GM18502 (cell line): ENCODE data around the gene CCDC78.

Experiments
- ATAC-seq: cut with Tn5 transposase; IDR thresholded peaks from one replicate; pipeline ENCODE4 v1.9.1; 2021; ENCODE audit warnings: mild to moderate bottlenecking; ENCODE audit not compliant: unreplicated experiment, poor library complexity

The CCDC78 gene

DNA sequence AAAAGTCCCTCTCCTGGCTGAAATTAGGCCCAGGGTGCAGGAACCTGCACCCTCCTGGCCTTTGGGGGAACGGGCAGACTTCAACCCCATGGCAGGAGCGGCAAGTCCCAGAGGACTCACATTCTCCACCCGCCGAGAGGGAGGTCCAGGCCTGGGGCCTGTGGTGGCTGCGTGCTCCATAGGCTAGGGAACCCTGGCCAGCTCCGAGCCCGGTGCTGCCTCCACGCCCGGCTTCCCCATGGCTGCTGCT lies 130 bp downstream of the CCDC78 start:
- no peak for ATAC-seq

DNA sequence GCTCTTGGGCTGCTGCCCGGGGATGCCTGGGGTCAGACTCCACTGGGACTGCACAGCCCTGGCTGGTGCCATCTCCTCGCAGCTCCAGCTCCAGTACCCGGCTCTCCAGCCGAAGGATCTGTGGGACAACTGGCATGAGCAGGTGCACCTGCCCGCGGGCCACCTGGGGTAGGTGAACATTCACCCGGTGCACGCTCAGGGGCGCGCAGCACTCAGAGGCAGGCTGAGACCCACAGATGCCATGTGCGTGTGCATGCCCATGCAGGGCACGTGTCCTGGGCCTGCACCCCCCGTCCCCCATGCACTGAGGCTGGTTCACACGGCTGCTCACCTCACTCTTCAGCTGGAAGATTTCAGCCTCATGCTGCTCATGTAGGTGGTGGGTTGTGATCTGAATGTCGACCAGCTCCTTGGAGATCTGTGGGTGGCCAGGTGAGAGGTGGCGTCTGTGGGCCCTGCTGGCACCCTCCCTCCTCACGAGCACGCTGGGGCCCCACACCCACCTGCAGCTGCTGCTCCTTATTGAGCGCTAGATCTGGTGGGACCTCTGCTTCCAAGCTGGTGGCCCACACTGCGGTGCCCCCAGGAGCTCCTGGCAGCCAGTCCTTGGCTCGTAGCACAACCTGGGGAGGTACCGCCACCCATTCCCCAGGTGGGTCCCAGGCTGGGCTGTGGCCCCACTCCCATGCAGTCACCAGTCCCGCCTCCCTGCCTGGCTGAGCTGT lies 618 bp downstream of the CCDC78 start:
- ATAC-seq: no peak

DNA sequence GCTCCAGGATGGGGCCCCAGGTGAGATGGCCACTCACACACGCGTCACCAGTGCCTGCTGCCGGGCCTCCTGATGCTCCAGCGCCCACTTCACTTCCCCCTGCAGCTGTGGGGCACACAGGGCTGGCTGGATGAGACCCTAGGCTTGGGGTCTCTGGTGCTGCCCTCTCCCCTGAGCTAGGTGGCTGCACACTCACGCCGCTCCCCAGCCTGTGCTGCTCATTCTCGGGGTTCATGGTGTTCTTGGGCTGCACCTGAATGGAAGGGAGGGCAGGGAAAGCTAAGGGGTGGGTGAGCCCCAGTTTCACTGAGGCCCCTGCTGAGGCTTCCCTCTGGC lies 1.2 kb downstream of the CCDC78 start:
- no peak for ATAC-seq

DNA sequence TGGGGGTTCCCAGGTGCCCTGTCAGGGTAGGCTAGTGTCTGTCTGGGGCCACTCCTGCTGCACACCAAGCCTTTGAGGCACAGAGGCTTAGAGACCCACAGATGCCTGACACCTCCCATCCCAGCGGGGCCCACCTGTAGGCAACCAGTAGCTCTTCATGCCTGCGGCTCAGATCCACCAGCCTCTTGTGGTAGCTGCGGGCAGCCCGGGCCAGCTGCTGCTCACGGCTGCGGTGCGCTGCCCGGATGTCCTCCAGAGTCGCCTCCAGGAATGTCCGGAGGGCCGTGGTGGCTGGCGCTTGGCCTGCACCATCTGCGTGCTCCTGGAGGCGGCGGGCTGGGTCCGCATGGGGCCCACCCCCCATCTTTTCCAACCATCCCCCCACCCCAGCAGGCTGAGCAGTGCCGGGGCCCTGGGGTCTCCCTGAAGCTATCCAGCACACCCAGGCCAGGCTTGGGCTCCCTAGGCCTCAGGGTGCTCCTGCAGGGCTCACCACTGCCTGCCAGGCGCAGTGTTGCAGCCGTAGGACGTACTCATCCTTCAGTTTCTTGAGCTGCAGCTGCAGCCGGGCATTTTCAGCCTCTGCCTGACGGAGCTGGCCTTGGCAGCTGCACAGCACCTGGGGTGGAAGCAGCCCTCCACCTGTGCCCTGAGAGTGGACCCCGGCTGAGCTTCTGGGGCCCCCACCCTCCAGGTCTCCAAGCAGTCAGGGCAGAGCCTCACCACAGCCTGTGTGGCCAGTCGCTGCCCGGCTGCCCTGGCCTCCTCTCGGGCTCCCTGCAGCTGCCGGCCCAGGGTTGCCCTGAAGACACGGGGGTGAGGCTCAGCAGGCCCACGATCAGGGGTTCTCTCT lies 1.8 kb downstream of the CCDC78 start:
- no peak for ATAC-seq

DNA sequence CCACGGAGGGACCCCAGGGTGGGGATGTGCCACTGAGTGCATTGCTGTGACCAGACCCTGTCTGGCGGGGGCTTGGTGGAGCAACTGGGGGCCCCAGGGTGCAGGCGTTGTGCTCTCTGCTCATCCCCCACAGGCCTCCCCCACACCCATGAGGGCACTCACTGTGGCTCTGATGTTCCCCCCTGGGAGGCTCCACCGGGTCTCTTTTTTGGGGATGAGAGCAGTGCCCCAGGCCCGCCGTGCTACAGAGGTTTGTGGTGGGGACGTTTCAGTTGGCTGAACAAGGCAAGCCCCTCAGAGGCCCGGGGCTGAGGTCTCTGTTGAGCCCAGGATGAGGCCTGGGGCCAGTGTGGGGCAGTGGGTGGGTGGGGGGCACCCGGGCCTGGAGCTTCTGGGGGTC lies 2.5 kb downstream of the CCDC78 start:
- no peak for ATAC-seq

DNA sequence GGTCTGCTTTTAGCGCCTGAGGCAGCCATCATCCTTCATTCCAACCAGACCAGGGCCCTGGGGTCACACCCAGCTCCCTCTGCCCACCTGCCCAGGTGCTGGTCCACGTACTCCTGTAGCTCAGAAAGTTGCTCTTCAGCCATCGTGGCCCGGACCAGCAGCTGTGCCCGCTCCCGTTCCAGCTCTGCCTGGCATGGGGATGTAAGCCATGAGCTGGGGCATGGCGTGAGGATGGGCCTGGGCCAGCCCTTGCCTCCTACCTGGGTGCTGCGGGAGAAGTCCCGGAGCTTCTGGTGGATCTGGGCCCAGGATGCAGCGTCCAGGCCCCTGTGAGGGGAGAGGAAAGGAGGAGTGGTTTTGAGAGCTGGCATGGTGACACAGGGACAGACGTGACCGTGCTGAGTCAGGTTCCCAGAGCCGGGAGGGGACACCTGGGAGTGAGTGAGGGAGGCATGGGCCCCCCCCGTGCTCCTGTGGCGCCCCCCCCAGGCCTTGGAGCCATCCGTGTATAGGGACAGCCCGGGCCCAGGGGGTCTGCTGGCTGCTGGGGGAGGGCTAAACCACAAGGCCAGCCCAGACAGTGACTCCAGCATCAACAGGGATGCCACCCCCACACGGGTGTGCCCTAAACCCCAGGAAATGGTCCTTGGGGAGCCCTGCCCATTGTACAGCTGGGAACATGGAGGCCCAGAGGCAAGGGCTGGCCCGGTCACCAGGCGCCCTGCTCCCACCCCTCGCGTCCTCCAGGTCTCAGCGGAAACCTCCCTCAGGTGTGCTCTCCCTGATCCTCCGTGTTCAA lies 3.2 kb downstream of the CCDC78 start:
- no peak for ATAC-seq

DNA sequence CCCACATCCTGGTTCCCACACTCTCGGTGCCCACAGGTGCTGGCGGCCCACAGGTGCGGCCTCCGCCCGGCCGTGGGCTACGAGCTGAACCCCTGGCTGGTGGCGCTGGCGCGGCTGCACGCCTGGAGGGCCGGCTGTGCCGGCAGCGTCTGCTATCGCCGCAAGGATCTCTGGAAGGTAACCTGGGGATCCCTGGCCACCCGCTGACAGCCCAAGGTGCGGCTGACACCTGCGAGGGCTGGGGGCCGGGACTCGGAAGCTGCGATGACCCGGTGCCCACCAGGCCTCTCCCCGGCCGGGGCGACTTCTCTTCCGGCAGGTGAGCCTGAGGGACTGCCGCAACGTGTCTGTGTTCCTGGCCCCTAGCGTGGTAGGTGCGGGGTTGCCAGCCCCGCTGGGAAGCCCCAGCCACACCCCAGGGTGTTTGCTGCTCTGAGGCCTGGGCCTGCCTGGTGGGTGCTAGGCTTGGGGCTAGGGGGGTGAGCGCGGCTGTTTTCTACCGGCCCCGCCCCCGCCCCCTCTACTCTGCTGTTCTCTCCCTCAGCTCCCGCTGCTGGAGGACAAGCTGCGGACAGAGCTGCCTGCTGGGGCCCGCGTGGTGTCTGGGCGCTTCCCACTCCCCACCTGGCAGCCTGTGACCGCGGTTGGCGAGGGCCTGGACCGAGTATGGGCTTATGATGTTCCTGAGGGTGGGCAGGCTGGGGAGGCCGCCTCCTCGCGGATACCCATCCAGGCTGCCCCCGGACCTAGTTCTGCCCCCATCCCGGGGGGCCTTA lies 4.3 kb downstream of the CCDC78 start:
- no peak for ATAC-seq

DNA sequence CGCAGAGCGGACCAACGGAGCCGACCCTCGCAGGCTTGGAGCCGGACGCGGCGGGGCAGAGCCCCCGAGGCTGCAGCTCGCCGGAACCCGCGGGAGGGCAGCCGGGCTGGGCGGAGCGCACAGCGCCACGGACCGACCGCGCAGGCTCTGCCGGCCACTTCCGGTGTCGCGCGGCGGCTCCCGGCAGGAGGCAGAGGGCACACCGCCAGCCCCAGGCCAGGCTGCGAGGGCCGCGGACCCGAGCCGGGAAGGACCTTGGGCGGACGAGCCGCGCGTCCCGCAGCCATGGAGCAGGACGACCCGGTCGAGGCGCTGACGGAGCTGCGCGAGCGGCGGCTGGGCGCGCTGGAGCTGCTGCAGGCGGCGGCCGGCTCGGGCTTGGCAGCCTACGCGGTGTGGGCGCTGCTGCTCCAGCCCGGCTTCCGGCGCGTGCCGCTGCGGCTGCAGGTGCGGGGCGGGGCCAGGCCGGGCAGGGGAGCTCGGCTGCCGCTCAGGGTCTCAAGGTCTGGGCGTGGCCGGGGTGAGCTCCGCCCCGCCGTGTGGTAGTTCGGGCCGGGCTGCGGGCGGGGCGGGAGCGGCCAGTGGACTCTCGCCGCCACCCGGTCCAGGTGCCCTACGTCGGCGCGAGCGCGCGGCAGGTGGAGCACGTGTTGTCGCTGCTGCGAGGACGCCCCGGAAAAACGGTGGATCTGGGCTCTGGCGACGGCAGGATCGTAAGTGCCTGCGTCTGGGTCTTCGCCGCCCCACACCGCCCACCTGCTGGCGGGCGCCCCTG lies 5.1 kb downstream of the CCDC78 start, which contains the start of gene ANTKMT:
ANTKMT (plus strand) TSS at position 157 of the 775 bp plus-strand sequence; CDS start at position 286, 129 bp downstream.
- peak; percentile 63 for ATAC-seq

DNA sequence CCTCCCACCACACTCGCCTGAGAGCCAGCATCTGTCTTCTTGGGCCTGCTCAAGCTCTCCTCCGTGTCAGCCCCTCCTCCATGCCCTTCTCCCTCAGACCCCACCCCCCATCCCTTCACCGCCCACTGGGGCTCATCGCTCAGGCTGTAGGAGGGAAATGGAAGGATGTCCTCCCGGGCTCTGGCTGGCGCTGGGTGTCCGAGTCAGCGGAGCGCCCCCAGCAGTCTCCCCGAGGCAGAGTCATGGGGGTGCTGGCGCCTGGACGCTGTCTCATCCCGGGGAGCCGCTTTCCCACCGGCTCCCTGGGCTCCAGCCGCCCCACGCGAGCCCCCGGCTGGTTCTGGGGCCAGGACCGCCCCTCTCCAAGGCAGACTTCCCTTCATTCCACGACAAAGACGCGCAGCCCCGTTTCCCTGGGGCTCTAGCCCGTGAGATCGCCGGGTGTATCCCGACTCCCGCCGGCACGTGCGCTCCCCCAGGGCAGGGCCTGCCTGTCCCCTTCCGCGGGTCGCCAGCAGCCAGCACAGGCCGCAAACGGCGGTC lies 5.7 kb downstream of the CCDC78 start:
- peak; percentile 22 for ATAC-seq

DNA sequence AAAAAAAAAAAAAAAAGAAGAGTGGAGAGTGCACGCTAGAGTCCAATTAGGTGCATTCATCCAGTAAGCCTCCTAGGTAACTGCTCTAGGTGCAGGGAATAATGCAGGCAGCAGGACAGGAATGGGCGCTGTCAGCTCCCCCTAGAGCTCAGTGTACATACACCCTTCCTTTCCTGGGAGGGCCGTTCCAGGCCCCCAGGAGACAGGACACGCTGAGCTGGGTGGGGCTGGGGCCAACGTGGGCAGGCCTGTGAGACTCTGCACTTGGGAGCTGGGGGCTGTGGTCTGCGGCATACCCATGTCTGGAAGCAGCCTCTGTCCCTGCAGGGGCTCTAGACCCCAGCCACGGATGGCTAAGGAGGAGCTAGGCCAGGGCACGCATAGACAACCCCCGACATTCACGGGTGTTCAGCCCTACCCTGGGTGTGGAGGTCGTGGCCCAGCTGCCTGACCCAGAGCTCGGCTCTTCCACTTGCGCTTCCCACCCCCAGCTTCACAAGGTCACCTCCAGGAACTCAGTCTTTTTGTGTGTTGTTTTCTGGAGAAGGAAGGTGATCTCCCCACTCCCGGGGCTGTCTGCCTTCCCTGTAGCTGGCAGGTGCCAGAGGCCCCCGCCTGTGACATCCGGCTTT lies 6.3 kb downstream of the CCDC78 start:
- ATAC-seq: no peak

DNA sequence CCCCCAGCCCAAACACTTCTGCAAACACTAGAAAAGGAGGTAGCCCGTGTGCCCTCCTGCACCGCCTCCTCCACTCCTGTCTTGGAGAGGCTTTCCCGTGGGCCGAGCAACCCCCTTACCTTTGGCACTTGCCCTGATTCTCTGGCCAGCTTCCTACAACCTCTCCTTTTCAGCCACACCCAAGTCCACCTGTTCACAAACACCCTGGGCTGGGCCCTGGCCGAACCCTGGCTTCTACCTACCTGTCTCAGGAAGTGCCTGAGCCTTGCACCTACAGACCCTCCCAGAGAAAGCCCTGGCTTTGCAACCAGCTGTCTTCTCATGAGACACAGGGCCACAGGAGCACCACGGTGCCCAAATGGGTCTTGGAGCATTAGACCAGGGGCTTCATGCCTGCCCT lies 7.3 kb downstream of the CCDC78 start:
- ATAC-seq: no peak

DNA sequence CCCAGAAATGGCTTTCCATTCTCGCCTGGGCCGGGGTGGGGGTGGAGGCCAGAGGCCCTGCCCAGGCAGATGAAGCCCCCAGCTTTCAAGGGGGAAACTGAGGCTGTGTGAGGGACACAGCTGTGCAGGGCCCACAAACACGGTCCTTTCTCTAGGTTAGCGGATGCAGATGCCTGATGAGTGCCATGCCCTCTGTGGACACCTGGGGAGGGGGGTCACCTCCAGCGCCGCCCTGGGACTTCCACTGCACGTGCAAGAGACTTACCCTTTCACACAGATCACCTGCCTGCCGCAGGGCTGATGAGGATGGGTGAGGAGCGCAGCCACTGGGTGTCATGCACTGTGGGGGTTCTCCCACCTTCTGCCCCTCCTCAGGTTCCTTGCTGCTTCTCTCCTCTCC lies 7.9 kb downstream of the CCDC78 start:
- no peak for ATAC-seq

DNA sequence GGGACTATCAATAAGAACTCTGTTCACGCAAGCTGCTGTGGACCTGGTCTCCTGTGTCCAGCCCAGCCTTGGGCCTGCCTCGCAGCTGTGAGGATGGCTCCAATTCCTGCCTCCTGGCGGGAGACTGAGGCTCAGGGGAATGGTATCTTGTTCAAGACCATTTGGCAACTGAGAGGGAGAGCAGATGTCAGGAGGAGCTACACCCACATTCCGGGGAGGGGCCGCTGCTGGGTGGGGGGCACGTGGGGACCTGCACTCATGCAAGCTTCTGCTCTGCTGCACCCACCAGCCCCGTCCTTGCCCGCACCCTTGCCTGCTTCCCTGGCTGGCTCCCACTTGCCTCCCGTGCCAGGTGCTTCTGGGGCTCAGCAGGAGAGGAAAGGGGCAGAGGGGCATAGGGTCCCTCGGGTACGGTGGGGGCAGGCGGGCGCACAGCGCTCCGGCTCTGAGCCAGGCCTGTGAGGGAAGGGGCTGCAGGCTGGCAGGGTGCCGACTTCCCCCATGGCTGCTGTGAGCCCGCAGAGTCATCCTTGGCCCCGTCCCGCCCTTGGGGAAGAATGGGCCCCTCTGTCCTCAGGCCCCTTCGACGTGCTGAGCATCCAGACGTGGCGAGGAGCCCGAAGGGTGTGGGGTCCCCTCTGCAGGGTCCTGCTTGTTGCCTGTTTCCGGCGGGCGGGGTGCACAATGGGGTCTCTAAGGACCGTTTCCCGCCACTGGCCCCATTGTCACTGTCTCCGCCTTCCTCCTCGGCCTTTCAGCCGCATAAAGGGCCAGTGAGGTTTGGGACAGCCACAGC lies 8.6 kb downstream of the CCDC78 start:
- ATAC-seq: no peak

DNA sequence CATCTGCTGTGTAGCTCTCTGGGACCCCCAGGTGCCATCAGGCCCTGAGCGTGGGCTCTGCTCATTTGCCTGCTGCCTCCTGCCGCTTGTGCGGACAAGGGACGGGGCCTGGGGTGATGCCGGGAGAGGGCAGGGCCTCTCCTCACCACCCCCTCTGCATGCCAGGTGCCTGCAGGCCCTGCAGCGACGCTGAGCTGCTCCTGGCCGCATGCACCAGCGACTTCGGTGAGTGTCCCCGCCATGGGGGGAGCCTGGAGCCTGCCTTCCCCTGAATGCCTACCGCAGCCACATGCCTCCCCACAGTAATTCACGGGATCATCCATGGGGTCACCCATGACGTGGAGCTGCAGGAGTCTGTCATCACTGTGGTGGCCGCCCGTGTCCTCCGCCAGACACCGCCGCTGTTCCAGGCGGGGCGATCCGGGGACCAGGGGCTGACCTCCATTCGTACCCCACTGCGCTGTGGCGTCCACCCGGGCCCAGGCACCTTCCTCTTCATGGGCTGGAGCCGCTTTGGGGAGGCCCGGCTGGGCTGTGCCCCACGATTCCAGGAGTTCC lies 9.4 kb downstream of the CCDC78 start:
- no peak for ATAC-seq

DNA sequence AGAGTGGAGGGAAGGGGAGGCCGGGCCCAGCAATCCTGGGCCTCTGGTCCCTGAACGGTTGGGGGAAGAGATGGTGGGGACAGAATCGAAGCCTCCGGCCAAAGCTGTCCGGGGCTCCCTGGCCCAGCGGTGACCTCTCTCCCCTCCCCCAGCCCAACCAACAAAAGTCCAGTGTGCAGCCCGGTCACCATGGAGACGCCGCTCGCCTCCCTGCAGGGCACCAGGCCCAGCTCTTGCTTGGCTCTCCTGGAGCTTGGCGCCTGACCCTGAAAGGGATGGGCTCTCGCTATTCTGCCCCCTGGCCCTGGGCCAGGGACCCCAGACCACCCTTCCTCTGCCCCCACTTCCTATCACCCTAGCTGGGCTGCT lies 10.1 kb downstream of the CCDC78 start:
- no peak for ATAC-seq

DNA sequence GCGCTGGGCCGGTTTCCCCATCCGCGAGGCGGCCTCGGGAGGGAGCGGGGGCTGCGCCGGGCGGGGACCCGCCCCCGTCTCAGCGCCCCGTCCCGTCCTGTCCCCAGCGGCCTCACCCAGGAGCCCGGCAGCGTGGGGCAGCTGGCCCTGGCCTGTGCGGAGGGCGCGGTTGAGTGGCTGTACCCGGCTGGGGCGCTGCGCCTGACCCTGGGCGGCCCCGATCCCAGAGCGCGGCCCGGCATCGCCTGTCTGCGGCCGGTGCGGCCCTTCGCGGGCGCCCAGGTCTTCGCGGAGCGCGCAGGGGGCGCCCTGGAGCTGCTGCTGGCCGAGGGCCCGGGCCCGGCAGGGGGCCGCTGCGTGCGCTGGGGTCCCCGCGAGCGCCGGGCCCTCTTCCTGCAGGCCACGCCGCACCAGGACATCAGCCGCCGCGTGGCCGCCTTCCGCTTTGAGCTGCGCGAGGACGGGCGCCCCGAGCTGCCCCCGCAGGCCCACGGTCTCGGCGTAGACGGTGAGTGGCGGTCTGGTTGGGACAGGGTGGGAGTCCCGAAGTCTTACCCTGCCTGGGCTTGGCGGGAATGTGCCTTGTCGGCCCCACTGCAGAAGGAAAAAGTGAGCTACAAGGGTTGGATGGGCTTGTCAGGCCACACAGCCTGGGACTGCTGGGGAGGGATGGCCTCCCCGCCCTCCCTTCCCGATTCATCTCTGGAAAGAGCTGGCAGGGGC lies 10.6 kb downstream of the CCDC78 start:
- no peak for ATAC-seq
